GM12892 (cell line): ENCODE results near the gene CADM1.

Experiments used
- POLR2A ChIP-seq: IDR thresholded peaks from 2 replicates; pipeline ENCODE4 v1.6.1; 2011; ENCODE audit warnings: low read depth, low read length, control low read depth
- POLR2AphosphoS5 ChIP-seq: IDR thresholded peaks from 2 replicates; pipeline ENCODE4 v1.6.1; 2011; ENCODE audit warnings: low read depth, low read length, control low read depth

DNA sequence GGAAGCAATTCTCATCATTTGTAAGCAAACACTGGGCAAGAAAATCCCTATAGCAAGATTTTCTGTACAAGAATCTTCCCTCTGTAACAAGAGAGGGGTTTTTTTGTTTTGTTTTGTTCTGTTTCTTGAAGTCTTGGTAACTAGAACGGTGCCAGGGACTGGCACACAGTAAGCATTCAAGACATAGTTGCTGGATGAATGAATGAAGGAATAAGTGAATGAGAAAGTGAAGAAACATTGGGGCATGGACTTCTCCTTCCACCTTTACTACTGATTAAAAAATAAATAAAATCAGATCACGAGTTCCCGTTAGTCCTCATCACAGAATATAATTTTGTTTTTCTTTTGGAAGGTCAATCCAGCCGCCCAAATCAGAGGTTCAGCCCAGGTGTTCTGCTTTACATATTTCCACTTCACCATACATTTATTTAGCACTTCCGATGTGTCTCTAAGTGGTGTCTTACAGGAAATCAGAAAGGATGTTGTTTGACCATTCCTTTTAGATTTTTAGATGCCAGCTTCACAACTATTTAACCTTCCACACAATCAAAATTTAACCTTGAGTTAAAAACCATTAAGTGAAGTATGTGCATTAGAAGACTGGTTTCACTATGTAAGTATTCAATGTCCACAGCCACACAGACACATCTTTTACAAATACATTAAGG is 281.2 kb downstream of the CADM1 start:
- TF ChIP-seq POLR2A (no peak), POLR2AphosphoS5 (no peak)
